Lower lobe of right lung (tissue), 2 donors: ENCODE measurements around the gene TSPAN13. TPM values are rescaled to one million over a fixed set of nuclear protein-coding genes. Genes with fewer than 3 reads are reported as not detected.

Source experiments
- ATAC-seq, 2 donors: fragments of 200-7000 bp; cut with Tn5 transposase; one replicate each; pipeline ENCODE4 v1.9.1; 2020 to 2022; ENCODE audit warnings: mild to moderate bottlenecking in 2 of 2, moderate library complexity in 2 of 2
- DNase-seq: peaks from one replicate; pipeline ENCODE4 v3.0.0-alpha.2; 2020
- H3K27ac ChIP-seq: fragments of 200-600 bp; one replicate; pipeline ENCODE4 v1.8.0; 2022
- H3K27me3 ChIP-seq: fragments of 200-600 bp; one replicate; pipeline ENCODE4 v1.8.0; 2022; ENCODE audit warnings: low read depth
- H3K36me3 ChIP-seq: fragments of 200-600 bp; one replicate; pipeline ENCODE4 v1.8.0; 2022; ENCODE audit warnings: mild to moderate bottlenecking
- H3K4me1 ChIP-seq: fragments of 200-600 bp; one replicate; pipeline ENCODE4 v1.8.0; 2022
- H3K4me3 ChIP-seq: fragments of 200-600 bp; one replicate; pipeline ENCODE4 v1.8.0; 2022; ENCODE audit warnings: mild to moderate bottlenecking
- H3K9me3 ChIP-seq: fragments of 200-600 bp; one replicate; pipeline ENCODE4 v1.8.0; 2022
- intact Hi-C: fragments of 100-400 bp; cut with DNase I; formaldehyde crosslinking; loops from one replicate; pipeline ENCODE4 v1.11.0; 2022
- total RNA-seq: library from RNA; stranded (reverse); fragmentation: NEBNext Ultra II Directional; extraction: Animal tissue kit (Norgen Biotek cat#: 25700); gene quantifications from one replicate; pipeline ENCODE4 v1.2.1, GENCODE V29; 2021
- TF ChIP-seq, protein P1 (sequence below): fragments of 200-600 bp; IDR thresholded peaks from one replicate; pipeline ENCODE4 v1.8.0; 2022; ENCODE audit warnings: antibody characterized with exemption, mild to moderate bottlenecking
- donor health status: DM: no; HTN: yes; CAD: no; lungs with severe emphysema.

The TSPAN13 gene
- total RNA-seq, 1 donor from 2014 or later = 120 TPM

DNA sequence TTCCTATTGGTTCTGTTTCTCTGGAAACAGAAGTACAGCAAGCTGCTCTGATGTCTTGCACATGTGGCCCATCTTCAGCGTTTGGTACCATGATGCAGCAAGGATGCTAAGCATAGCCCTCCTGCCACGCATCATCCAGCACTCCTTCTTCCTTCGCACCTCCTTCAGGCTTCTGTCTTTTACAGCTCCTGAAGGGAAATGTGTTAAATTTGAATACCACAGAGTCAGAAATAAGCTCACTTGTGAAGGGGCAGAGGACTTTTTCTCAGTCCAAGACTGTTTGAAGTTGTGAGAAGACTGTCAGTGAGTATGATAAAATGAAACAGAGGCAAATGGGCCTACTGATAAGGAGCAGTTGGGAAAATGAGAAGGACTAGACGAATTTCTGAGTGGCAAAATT lies 20.7 kb downstream of the TSPAN13 start:
- no peak for DNase-seq
- ATAC-seq = no peak
- H3K27ac ChIP-seq = no peak overlapping the region
- H3K36me3 ChIP-seq = peaks cover 5% of the 10 kb centered on the region
- intact Hi-C loops = no loop called here
- H3K4me1 ChIP-seq = peaks cover 12% of the 10 kb centered on the region
- TF ChIP-seq, protein P1, sequence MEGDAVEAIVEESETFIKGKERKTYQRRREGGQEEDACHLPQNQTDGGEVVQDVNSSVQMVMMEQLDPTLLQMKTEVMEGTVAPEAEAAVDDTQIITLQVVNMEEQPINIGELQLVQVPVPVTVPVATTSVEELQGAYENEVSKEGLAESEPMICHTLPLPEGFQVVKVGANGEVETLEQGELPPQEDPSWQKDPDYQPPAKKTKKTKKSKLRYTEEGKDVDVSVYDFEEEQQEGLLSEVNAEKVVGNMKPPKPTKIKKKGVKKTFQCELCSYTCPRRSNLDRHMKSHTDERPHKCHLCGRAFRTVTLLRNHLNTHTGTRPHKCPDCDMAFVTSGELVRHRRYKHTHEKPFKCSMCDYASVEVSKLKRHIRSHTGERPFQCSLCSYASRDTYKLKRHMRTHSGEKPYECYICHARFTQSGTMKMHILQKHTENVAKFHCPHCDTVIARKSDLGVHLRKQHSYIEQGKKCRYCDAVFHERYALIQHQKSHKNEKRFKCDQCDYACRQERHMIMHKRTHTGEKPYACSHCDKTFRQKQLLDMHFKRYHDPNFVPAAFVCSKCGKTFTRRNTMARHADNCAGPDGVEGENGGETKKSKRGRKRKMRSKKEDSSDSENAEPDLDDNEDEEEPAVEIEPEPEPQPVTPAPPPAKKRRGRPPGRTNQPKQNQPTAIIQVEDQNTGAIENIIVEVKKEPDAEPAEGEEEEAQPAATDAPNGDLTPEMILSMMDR = no peak
- H3K27me3 ChIP-seq = no peaks in the 10 kb centered on the region
- no peak overlapping the region for H3K4me3 ChIP-seq
- no peaks in the 10 kb centered on the region for H3K9me3 ChIP-seq

DNA sequence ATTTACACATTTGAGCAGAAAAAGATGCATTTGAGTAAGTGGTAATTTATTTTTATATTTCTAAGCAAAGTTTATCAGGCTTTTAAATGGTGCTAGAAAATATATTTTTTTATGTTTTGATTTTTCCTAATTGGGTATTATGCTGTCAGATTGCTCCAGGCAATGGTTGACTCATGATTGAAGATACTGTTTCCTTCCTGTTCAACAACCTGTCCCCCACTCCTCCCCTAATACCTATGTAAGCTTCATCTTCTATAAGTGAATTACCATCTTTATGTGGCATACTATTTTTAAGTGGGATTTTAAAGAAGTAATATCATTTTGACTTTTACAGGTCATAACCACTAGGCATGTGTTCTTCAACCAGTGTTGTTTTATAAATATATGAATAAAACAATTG lies 21.4 kb downstream of the TSPAN13 start:
- Histone ChIP-seq H3K4me3 (no peak overlapping the region), H3K36me3 (peaks cover 5% of the 10 kb centered on the region), H3K27ac (no peak overlapping the region), H3K9me3 (no peaks in the 10 kb centered on the region), H3K4me1 (peaks cover 12% of the 10 kb centered on the region), H3K27me3 (no peaks in the 10 kb centered on the region)
- DNase-seq = no peak
- ATAC-seq = no peak
- intact Hi-C loops = no loop called here
- TF ChIP-seq, protein P1 = no peak

DNA sequence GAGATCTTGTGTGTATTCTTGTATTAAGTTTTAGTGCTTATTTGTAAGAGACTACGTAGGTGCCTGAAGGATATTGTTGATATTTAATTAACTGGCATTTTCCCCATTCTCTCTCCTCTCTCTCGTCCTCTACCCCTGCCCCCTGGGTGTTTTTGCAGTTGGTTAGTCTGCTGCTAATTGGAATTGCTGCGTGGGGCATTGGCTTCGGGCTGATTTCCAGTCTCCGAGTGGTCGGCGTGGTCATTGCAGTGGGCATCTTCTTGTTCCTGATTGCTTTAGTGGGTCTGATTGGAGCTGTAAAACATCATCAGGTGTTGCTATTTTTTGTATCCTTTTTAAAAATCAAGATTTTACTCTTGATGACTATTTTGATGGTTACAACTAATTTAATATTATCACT lies 22.5 kb downstream of the TSPAN13 start:
- Histone ChIP-seq H3K9me3 (no peaks in the 10 kb centered on the region), H3K4me3 (no peak overlapping the region), H3K27ac (no peak overlapping the region), H3K36me3 (peaks cover 5% of the 10 kb centered on the region), H3K27me3 (no peaks in the 10 kb centered on the region), H3K4me1 (peaks cover 8% of the 10 kb centered on the region)
- TF ChIP-seq, protein P1 = no peak
- intact Hi-C loops = no loop called here
- no peak for DNase-seq
- no peak for ATAC-seq

DNA sequence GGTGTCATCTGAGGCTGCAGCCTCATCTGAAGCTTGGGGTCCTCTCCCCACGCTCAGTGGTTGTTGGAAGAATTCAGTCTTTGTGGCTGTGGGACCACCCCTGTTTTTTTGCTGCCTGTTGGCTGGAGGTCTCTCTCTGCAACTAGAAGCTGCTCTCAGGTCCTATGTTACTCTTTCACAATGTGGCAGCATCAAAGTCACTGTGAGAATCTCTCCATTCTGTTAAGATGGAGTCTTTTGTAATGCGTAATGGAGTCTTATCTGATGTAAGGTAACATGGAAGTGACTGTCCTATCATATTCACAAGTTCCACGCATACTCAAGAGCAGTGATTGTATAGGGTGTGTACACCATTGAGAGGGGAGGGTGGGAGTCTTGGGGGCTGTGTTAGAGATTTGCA lies 24.9 kb downstream of the TSPAN13 start:
- Histone ChIP-seq H3K4me3 (no peak overlapping the region), H3K27ac (no peak overlapping the region), H3K36me3 (peaks cover 5% of the 10 kb centered on the region), H3K27me3 (no peaks in the 10 kb centered on the region), H3K9me3 (no peaks in the 10 kb centered on the region), H3K4me1 (peaks cover 3% of the 10 kb centered on the region)
- TF ChIP-seq, protein P1 = no peak
- no peak for ATAC-seq
- intact Hi-C loops = no loop called here
- no peak for DNase-seq

DNA sequence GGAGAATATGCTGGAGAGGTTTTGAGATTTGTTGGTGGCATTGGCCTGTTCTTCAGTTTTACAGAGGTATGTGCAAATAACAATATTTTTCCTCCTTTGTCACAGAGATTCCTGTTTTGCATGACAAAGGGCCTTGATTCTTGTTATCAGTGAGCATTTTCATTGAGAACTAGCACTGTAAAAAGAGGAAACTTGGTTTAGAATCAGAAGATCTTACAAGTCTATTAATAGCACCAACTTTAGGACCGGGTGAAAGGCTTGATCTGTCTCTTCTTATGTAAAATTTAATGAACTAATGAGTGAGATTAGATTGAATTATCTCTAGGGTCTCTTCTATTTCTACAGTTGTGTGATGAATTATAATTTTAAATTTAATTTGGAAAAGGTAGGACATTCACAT lies 25.5 kb downstream of the TSPAN13 start:
- Histone ChIP-seq H3K4me3 (no peak overlapping the region), H3K4me1 (no peaks in the 10 kb centered on the region), H3K27me3 (no peaks in the 10 kb centered on the region), H3K36me3 (peaks cover 5% of the 10 kb centered on the region), H3K9me3 (no peaks in the 10 kb centered on the region), H3K27ac (no peak overlapping the region)
- ATAC-seq = no peak
- TF ChIP-seq, protein P1 = no peak
- intact Hi-C loops = no loop called here
- no peak for DNase-seq

DNA sequence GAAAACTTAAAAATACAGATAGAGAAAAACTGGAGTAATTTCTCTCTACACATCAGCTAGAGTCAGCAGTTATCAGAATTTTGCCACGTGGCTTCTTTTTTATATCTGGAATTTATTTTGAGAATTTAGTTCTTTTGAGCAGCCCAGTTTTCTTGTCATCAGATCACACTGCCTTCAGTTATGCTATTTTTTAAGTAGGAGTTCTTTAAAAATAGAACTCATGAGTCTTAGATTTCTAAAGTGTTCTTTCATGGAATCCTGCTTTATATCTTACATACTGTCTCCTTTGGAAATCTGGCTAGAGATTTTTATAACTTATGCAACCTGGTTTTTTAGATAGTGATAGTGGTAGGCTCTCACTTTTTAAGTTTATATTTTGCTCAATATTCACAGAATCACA lies 27.0 kb downstream of the TSPAN13 start:
- intact Hi-C loops = no loop called here
- peaks cover 5% of the 10 kb centered on the region for H3K36me3 ChIP-seq
- DNase-seq = no peak
- TF ChIP-seq, protein P1 = no peak
- H3K9me3 ChIP-seq = no peaks in the 10 kb centered on the region
- ATAC-seq = no peak
- no peak overlapping the region for H3K27ac ChIP-seq
- H3K4me1 ChIP-seq = no peaks in the 10 kb centered on the region
- no peaks in the 10 kb centered on the region for H3K27me3 ChIP-seq
- no peak overlapping the region for H3K4me3 ChIP-seq
